K562 (cell line): ENCODE data around the gene THOP1. TPM values are rescaled to one million over a fixed set of nuclear protein-coding genes. Genes with fewer than 3 reads are reported as not detected.

Experiments
- ATAC-seq: fragments of 200-7000 bp; cut with Tn5 transposase; 3 replicates; pipeline ENCODE4 v1.9.1; 2020; ENCODE audit warnings: moderate library complexity
- BruUV-seq: library from RNA; stranded (reverse); fragments of 400-500 nt; replicated peaks from 2 replicates; lab custom pipeline; 2021; lab: Mats Ljungman, UMichigan
- CTCF ChIA-PET: fragments of 300-600 bp; formaldehyde crosslinking; extraction: SDS; loops from one replicate; lab custom pipeline; 2021; ENCODE audit warnings: low intra/inter-chr PET ratio; lab: Yijun Ruan, JAX
- POLR2A ChIA-PET: fragments of 300-600, 350-650 bp; sonication (Branson Sonifier 250); formaldehyde crosslinking; extraction: SDS; loops from one replicate; lab custom pipeline; 2021; ENCODE audit warnings: antibody characterized with exemption, inconsistent platforms; lab: Yijun Ruan, JAX
- DNase-seq, 4 experiments: peaks; one replicate each; pipeline versions ENCODE4 v3.0.0 to v3.0.0-alpha.2; 2011 to 2018; ENCODE audit warnings: low spot score in 3 of 4, mixed read lengths in 3 of 4; ENCODE audit errors: extremely low read depth in 1 of 4
- FAIRE-seq: peaks from 2 replicates; lab custom pipeline; 2011; peaks lifted over from hg19 to GRCh38; lab: Jason Lieb, UNC
- H2AFZ ChIP-seq: 2 replicates; pipeline ENCODE4 v1.6.0; 2011; ENCODE audit warnings: low read depth, low read length, control low read depth, inconsistent platforms
- H3K27ac ChIP-seq: fragments of 200-600 bp; 3 replicates; pipeline ENCODE4 v1.8.0; 2011; ENCODE audit warnings: low read depth, mild to moderate bottlenecking, control low read depth, inconsistent platforms, low read length, moderate library complexity, mixed read lengths; ENCODE audit errors: extremely low read depth
- H3K27me3 ChIP-seq, 2 experiments: fragments of 300-600 bp in 1 of 2; 2 replicates in 1 of 2; 3 replicates in 1 of 2; pipeline versions ENCODE4 v1.6.0 to v1.8.0; 2011; ENCODE audit warnings: inconsistent platforms in 2 of 2, low read length in 2 of 2, mild to moderate bottlenecking in 1 of 2, mixed read lengths in 1 of 2, moderate library complexity in 1 of 2; ENCODE audit not compliant: control insufficient read depth in 2 of 2, insufficient read depth in 2 of 2
- H3K36me3 ChIP-seq: fragments of 300-600 bp; 3 replicates; pipeline ENCODE4 v1.8.0; 2011; ENCODE audit warnings: mild to moderate bottlenecking, low read length, inconsistent platforms; ENCODE audit not compliant: control insufficient read depth, insufficient read depth
- H3K4me1 ChIP-seq, 2 experiments: fragments of 200-600 bp in 1 of 2; replicated peaks in 1 of 2; 2 replicates in 1 of 2; 3 replicates in 1 of 2; pipeline versions ENCODE4 v1.5.1 to v1.8.0; 2011; ENCODE audit warnings: inconsistent platforms in 2 of 2, low read length in 2 of 2, mild to moderate bottlenecking in 1 of 2, mixed read lengths in 1 of 2, moderate library complexity in 1 of 2; ENCODE audit not compliant: control insufficient read depth in 2 of 2, insufficient read depth in 2 of 2
- H3K4me2 ChIP-seq: 2 replicates; pipeline ENCODE4 v1.6.1; 2011; ENCODE audit warnings: low read length, control low read depth, inconsistent platforms, mixed read lengths; ENCODE audit not compliant: insufficient read depth
- H3K4me3 ChIP-seq: fragments of 200-600 bp; sonication (generic), shearing (Covaris generic); 2 replicates; pipeline ENCODE4 v1.5.1; 2016; ENCODE audit warnings: control low read depth, inconsistent platforms
- H3K79me2 ChIP-seq: fragments of 200-600 bp; 3 replicates; pipeline ENCODE4 v1.8.0; 2011; ENCODE audit warnings: low read length, inconsistent platforms; ENCODE audit not compliant: control insufficient read depth, insufficient read depth
- H3K9ac ChIP-seq, 2 experiments: 2 replicates each; pipeline versions ENCODE4 v1.6.0 to v1.6.1; 2011; ENCODE audit warnings: low read depth in 2 of 2, low read length in 2 of 2, control low read depth in 1 of 2, inconsistent platforms in 1 of 2, mild to moderate bottlenecking in 1 of 2, mixed read lengths in 1 of 2; ENCODE audit not compliant: insufficient read depth in 1 of 2
- H3K9me1 ChIP-seq: one replicate; pipeline ENCODE4 v1.6.0; 2011; ENCODE audit warnings: inconsistent platforms, mild to moderate bottlenecking, low read length, moderate library complexity; ENCODE audit not compliant: control insufficient read depth, insufficient read depth
- H3K9me3 ChIP-seq: replicated peaks from 2 replicates; pipeline ENCODE4 v1.5.1; 2011; ENCODE audit warnings: low read depth, low read length, inconsistent platforms; ENCODE audit not compliant: control insufficient read depth, insufficient read depth
- H4K20me1 ChIP-seq: replicated peaks from 2 replicates; pipeline ENCODE4 v1.6.1; 2011; ENCODE audit warnings: low read length, inconsistent platforms, mixed read lengths; ENCODE audit not compliant: control insufficient read depth, insufficient read depth
- ARHGAP35 ChIP-seq: fragments of 450-650 bp; IDR thresholded peaks from 2 replicates; pipeline ENCODE4 v1.6.1; 2018; ENCODE audit not compliant: partially characterized antibody
- CHD4 ChIP-seq: fragments of 200-600 bp; sonication (generic); IDR thresholded peaks from 3 replicates; pipeline ENCODE4 v1.6.1; 2012; ENCODE audit warnings: low read depth, mild to moderate bottlenecking, mixed read lengths, low read length, inconsistent platforms; ENCODE audit not compliant: insufficient read depth, insufficient replicate concordance, poor library complexity, severe bottlenecking
- NRF1 ChIP-seq, 2 experiments: fragments of 450-650 bp; IDR thresholded peaks in 1 of 2; conservative IDR thresholded peaks in 1 of 2; 2 replicates each; pipeline ENCODE4 v1.6.1; 2014; ENCODE audit warnings: mild to moderate bottlenecking in 2 of 2
- POLR2G ChIP-seq: fragments of 200-400 bp; formaldehyde crosslinking; IDR thresholded peaks from 2 replicates; pipeline ENCODE4 v1.6.1; 2017; ENCODE audit warnings: low read depth, mild to moderate bottlenecking, antibody characterized with exemption, low read length, moderate library complexity
- RBFOX2 ChIP-seq: fragments of 200-400 bp; formaldehyde crosslinking; IDR thresholded peaks from 2 replicates; pipeline ENCODE4 v1.6.1; 2017; ENCODE audit warnings: low read depth, mild to moderate bottlenecking, low read length, moderate library complexity
- ZNF79 ChIP-seq: fragments of 250-450 bp; sonication (Bioruptor Pico); IDR thresholded peaks from 2 replicates; pipeline ENCODE4 v1.4.0; 2020; ENCODE audit warnings: low read depth, mild to moderate bottlenecking, moderate library complexity
- WGBS: fragments of 100-300 bp; shearing (Covaris generic); methylation state at CpG from one replicate; pipeline ENCODE4 v1.1.6; 2016; ENCODE audit warnings: low coverage, mixed read lengths; ENCODE audit not compliant: insufficient coverage; ENCODE audit errors: missing lambda C conversion rate; 5-methylcytosine and 5-hydroxymethylcytosine counted together
- in situ Hi-C: fragments of 300-500 bp; cut with MboI; formaldehyde crosslinking; loops from 4 replicates; pipeline ENCODE4 v1.15.0; 2018; ENCODE audit warnings: inconsistent platforms, mixed read lengths
- intact Hi-C: fragments of 100-400 bp; cut with micrococcal nuclease; formaldehyde crosslinking; loops from 2 replicates; pipeline ENCODE4 v1.14.2; 2022
- polyA plus RNA-seq, 8 experiments: library from polyadenylated mRNA; depleted of rRNA in 4 of 8; stranded (reverse) in 5 of 8; unstranded in 3 of 8; fragments of >200 nt; fragmentation: Nextera tagmentation in 2 of 8; fragmentation: Illumina TruSeq in 1 of 8; extraction: Ambion mirVana in 2 of 8; extraction: Trizol in 1 of 8; gene quantifications; 2 replicates each; pipeline versions ENCODE4 v1.2.1 to v1.2.3, GENCODE V29; 2011 to 2014; ENCODE audit warnings: inconsistent platforms in 1 of 8, missing spikeins in 1 of 8
- total RNA-seq, 7 experiments: library from RNA; depleted of rRNA in 6 of 7; stranded (reverse); fragments of >200 nt in 6 of 7; fragmentation: Illumina TruSeq in 2 of 7; extraction: Trizol in 2 of 7; gene quantifications; 2 replicates each; pipeline versions ENCODE4 v1.2.1 to v1.2.3, GENCODE V29; 2011 to 2021; ENCODE audit warnings: low replicate concordance in 1 of 7

The THOP1 gene
- total and polyA plus RNA-seq, 9 of the 15 experiments (the other 6 are each of a cell fraction or from before 2014, with no cell fraction given): 1.3 to 255 (median 96.1) TPM

DNA sequence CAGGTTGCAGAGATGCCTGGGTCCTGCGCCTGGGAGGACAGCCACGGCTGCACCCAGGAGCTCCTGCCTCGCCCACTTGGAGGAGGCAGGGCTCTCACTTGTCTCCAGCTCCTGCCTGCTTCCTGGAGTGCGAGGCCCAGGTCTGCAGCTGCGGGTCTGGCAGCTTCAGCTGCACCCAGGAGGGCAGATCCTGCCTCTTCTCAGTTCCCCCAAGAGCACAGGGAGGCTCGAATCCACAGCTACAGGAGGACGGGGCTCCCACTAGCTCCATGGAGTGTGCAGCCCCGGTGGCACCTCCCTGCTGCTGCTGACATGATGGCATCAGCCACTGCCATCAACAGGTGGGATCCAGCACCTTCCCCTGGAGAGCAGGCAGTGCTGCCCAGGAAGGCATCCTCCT is 38.8 kb downstream of the THOP1 start:
- no peak overlapping the region for H2AFZ ChIP-seq
- TF ChIP-seq CHD4: no peak
- 0 out of 2 replicates have a peak, but pooled peaks have one; percentile 27 for TF ChIP-seq RBFOX2
- TF ChIP-seq NRF1 (conservative IDR thresholded peaks at IDR 0.05 in 1 of 2, IDR thresholded peaks at IDR 0.05 in 1 of 2): no peak
- TF ChIP-seq ZNF79 (CRISPR knock-in tag): no peak
- TF ChIP-seq POLR2G: 0 out of 2 replicates have a peak, but pooled peaks have one; percentile 14
- TF ChIP-seq ARHGAP35: no peak
- H3K4me2 ChIP-seq: no peak overlapping the region
- H3K36me3 ChIP-seq: no peaks in the 10 kb centered on the region
- peaks cover 7% of the 10 kb centered on the region for H3K79me2 ChIP-seq
- POLR2A ChIA-PET: interaction anchor here (0.6 to 1.2 kb wide), 3 partner anchors 14 to 478 kb away, joined by 3 to 5 read pairs (median 3); no protein-coding TSS in a partner anchor
- DNase-seq: peak in 1 of 4 experiments; percentile 1
- H3K27ac ChIP-seq: no peak overlapping the region
- CTCF ChIA-PET: no interaction called here
- 47% methylated on average over 6 of the region's 8 CpGs for WGBS
- peak overlapping the region in 1 of 2 experiments; percentile 46; a peak in 1 of 4 replicates for H3K9ac ChIP-seq
- H3K9me1 ChIP-seq: no peaks in the 10 kb centered on the region
- intact Hi-C loops (no loop called here), in situ Hi-C loops (no loop called here)
- H4K20me1 ChIP-seq: no peaks in the 10 kb centered on the region
- peaks cover 0 to 15% of the 10 kb centered on the region in 2 experiments; a peak in 3 of 5 replicates for H3K4me1 ChIP-seq
- H3K9me3 ChIP-seq: peaks cover 4% of the 10 kb centered on the region
- H3K4me3 ChIP-seq: no peak overlapping the region
- ATAC-seq: no peak
- H3K27me3 ChIP-seq: no peaks in the 10 kb centered on the region
- no peak for FAIRE-seq
- no TSS peak for BruUV-seq
